ENCODE measurements around the gene GLUL.
"Not testable (repeated sequence)": the region's sequence is repeated elsewhere in the genome, so short reads cannot be mapped to it uniquely, and the experiment has no call there.

The GLUL gene

GRCh38 chr1:182367926-182368325 lies 23.7 kb downstream of the GLUL start:
- DNase-seq (ENCODE audit: low spot score) = no peak

GRCh38 chr1:182366596-182366995 lies 25.0 kb downstream of the GLUL start:
- DNase-seq (ENCODE audit: low spot score) = no peak

- DNase-seq (ENCODE audit: low spot score) = no peak
Observed at GRCh38 chr1:182359645-182360044, 31.9 kb downstream of the GLUL start.

GRCh38 chr1:182357913-182358312 lies 33.7 kb downstream of the GLUL start:
- no peak for DNase-seq (ENCODE audit: low spot score)

- DNase-seq (ENCODE audit: low spot score) = no peak
Observed at GRCh38 chr1:182357171-182357570, 34.4 kb downstream of the GLUL start.

- DNase-seq (ENCODE audit: low spot score) = no peak
Observed at GRCh38 chr1:182355723-182356098, 35.9 kb downstream of the GLUL start.

- no peak for DNase-seq (ENCODE audit: low spot score)
Observed at GRCh38 chr1:182351790-182352364, 39.7 kb downstream of the GLUL start.

- no peak for DNase-seq (ENCODE audit: low spot score)
Observed at GRCh38 chr1:182350839-182351238, 40.8 kb downstream of the GLUL start.

GRCh38 chr1:182348961-182349747 lies 42.4 kb downstream of the GLUL start:
- DNase-seq (ENCODE audit: low spot score) = no peak

GRCh38 chr1:182347019-182347418 lies 44.6 kb downstream of the GLUL start:
- DNase-seq (ENCODE audit: low spot score) = no peak

GRCh38 chr1:182340233-182341058 lies 51.1 kb downstream of the GLUL start:
- DNase-seq (ENCODE audit: low spot score) = no peak

- DNase-seq (ENCODE audit: low spot score) = no peak
Observed at GRCh38 chr1:182339684-182340083, 51.9 kb downstream of the GLUL start.

GRCh38 chr1:182338806-182339370 lies 52.7 kb downstream of the GLUL start:
- no peak for DNase-seq (ENCODE audit: low spot score)

- no peak for DNase-seq (ENCODE audit: low spot score)
Observed at GRCh38 chr1:182337736-182338571, 53.6 kb downstream of the GLUL start.

- no peak for DNase-seq (ENCODE audit: low spot score)
Observed at GRCh38 chr1:182335771-182336566, 55.6 kb downstream of the GLUL start.

GRCh38 chr1:182333071-182333571 lies 58.5 kb downstream of the GLUL start:
- not testable (repeated sequence) for DNase-seq (ENCODE audit: low spot score)

- no peak for DNase-seq (ENCODE audit: low spot score)
Observed at GRCh38 chr1:182332261-182333060, 59.1 kb downstream of the GLUL start.

Measured in CD4-positive, alpha-beta T cell treated with Interleukin-15 for 4 hours (primary cell).